WTC11 (cell line): ENCODE measurements around the gene ZKSCAN3. TPM values are rescaled to one million over a fixed set of nuclear protein-coding genes. Genes with fewer than 3 reads are reported as not detected.

ENCODE experiments used
- ATAC-seq: fragments of 200-7000 bp; cut with Tn5 transposase; 2 replicates; pipeline ENCODE4 v1.10.0; 2021; ENCODE audit warnings: mild to moderate bottlenecking, moderate library complexity
- CTCF ChIA-PET: fragments of 300-600 bp; sonication (Branson Sonifier 250); formaldehyde crosslinking; loops from one replicate; lab custom pipeline; 2021; ENCODE audit warnings: antibody characterized with exemption; lab: Charles Lee
- POLR2A ChIA-PET: fragments of 350-600 bp; sonication (Branson Sonifier 250); formaldehyde crosslinking; loops from one replicate; lab custom pipeline; 2021; ENCODE audit warnings: antibody characterized with exemption; lab: Charles Lee
- DNase-seq: peaks from one replicate; pipeline ENCODE4 v3.0.0; 2021; ENCODE audit warnings: low spot score
- H3K27ac Mint-ChIP-seq: 2 replicates; pipeline ENCODE4 v1.8.0; 2021; ENCODE audit warnings: mixed read lengths
- H3K27me3 Mint-ChIP-seq: 2 replicates; pipeline ENCODE4 v1.8.0; 2021; ENCODE audit warnings: low read depth, mild to moderate bottlenecking, moderate library complexity, mixed read lengths
- H3K36me3 Mint-ChIP-seq: 2 replicates; pipeline ENCODE4 v1.8.0; 2021; ENCODE audit warnings: mixed read lengths
- H3K4me1 Mint-ChIP-seq: 2 replicates; pipeline ENCODE4 v1.8.0; 2022; ENCODE audit warnings: mixed read lengths
- H3K4me3 Mint-ChIP-seq: 2 replicates; pipeline ENCODE4 v1.8.0; 2021; ENCODE audit warnings: mild to moderate bottlenecking, moderate library complexity, mixed read lengths
- H3K9me3 Mint-ChIP-seq: 2 replicates; pipeline ENCODE4 v1.8.0; 2021; ENCODE audit warnings: mixed read lengths
- EMX1 ChIP-seq: fragments of 250-450 bp; sonication (Bioruptor Pico); IDR thresholded peaks from 2 replicates; pipeline ENCODE4 v1.8.0; 2021; ENCODE audit warnings: mild to moderate bottlenecking
- FOXK1 ChIP-seq: sonication (generic); formaldehyde crosslinking; IDR thresholded peaks from 2 replicates; pipeline ENCODE4 v1.8.0; 2022; ENCODE audit warnings: mild to moderate bottlenecking, moderate library complexity, missing genetic modification reagents
- GABPB1 ChIP-seq: sonication (generic); formaldehyde crosslinking; IDR thresholded peaks from 2 replicates; pipeline ENCODE4 v1.8.1; 2023; ENCODE audit warnings: mild to moderate bottlenecking, missing genetic modification reagents
- GTF2I ChIP-seq: fragments of 250-450 bp; sonication (Bioruptor Pico); conservative IDR thresholded peaks from 2 replicates; pipeline ENCODE4 v1.4.0; 2021; ENCODE audit warnings: mild to moderate bottlenecking
- JAZF1 ChIP-seq: fragments of 250-450 bp; sonication (Bioruptor Pico); IDR thresholded peaks from 2 replicates; pipeline ENCODE4 v1.9.0; 2021; ENCODE audit warnings: moderate library complexity, mild to moderate bottlenecking, inconsistent platforms
- NFE2L1 ChIP-seq: sonication (generic); formaldehyde crosslinking; IDR thresholded peaks from 2 replicates; pipeline ENCODE4 v1.8.1; 2023; ENCODE audit warnings: missing genetic modification reagents
- NR1H2 ChIP-seq: sonication (generic); formaldehyde crosslinking; IDR thresholded peaks from 2 replicates; pipeline ENCODE4 v1.9.0; 2021; ENCODE audit warnings: mild to moderate bottlenecking, moderate library complexity, missing genetic modification reagents
- RELA ChIP-seq: sonication (generic); formaldehyde crosslinking; IDR thresholded peaks from 2 replicates; pipeline ENCODE4 v1.8.1; 2022; ENCODE audit warnings: missing genetic modification reagents, mild to moderate bottlenecking, borderline replicate concordance
- SMAD3 ChIP-seq: sonication (generic); formaldehyde crosslinking; IDR thresholded peaks from 2 replicates; pipeline ENCODE4 v1.8.0; 2022; ENCODE audit warnings: missing genetic modification reagents, mild to moderate bottlenecking, borderline replicate concordance
- TEAD4 ChIP-seq: sonication (generic); formaldehyde crosslinking; IDR thresholded peaks from 2 replicates; pipeline ENCODE4 v1.8.0; 2022; ENCODE audit warnings: mild to moderate bottlenecking, missing genetic modification reagents
- ZBTB21 ChIP-seq: sonication (generic); formaldehyde crosslinking; IDR thresholded peaks from 2 replicates; pipeline ENCODE4 v1.8.1; 2023; ENCODE audit warnings: mild to moderate bottlenecking, missing genetic modification reagents, borderline replicate concordance
- ZNF121 ChIP-seq: sonication (generic); formaldehyde crosslinking; IDR thresholded peaks from 2 replicates; pipeline ENCODE4 v1.8.0; 2023; ENCODE audit warnings: missing genetic modification reagents
- ZNF138 ChIP-seq: sonication (generic); formaldehyde crosslinking; conservative IDR thresholded peaks from 2 replicates; pipeline ENCODE4 v1.8.1; 2022; ENCODE audit warnings: mild to moderate bottlenecking, moderate library complexity, missing genetic modification reagents
- ZNF232 ChIP-seq: sonication (generic); formaldehyde crosslinking; IDR thresholded peaks from 2 replicates; pipeline ENCODE4 v1.8.0; 2022; ENCODE audit warnings: mild to moderate bottlenecking, missing genetic modification reagents
- total RNA-seq: library from RNA; stranded (reverse); gene quantifications from 3 replicates; pipeline ENCODE4 v1.2.3, GENCODE V29; 2021
- TF ChIP-seq, protein P1 (sequence below): sonication (generic); formaldehyde crosslinking; IDR thresholded peaks from 2 replicates; pipeline ENCODE4 v1.8.0; 2022; ENCODE audit warnings: mild to moderate bottlenecking, missing genetic modification reagents
- TF ChIP-seq, protein P2 (sequence below): sonication (generic); formaldehyde crosslinking; IDR thresholded peaks from 2 replicates; pipeline ENCODE4 v1.8.0; 2023; ENCODE audit warnings: missing genetic modification reagents
- TF ChIP-seq, protein P3 (sequence below): sonication (generic); formaldehyde crosslinking; conservative IDR thresholded peaks from 2 replicates; pipeline ENCODE4 v1.8.1; 2023; ENCODE audit warnings: mild to moderate bottlenecking, low read depth, missing genetic modification reagents, moderate library complexity
- TF ChIP-seq, protein P4 (sequence below): sonication (generic); formaldehyde crosslinking; IDR thresholded peaks from 2 replicates; pipeline ENCODE4 v1.8.1; 2022; ENCODE audit warnings: low read depth, mild to moderate bottlenecking, moderate library complexity, missing genetic modification reagents, borderline replicate concordance
- TF ChIP-seq, protein P5 (sequence below): sonication (generic); formaldehyde crosslinking; IDR thresholded peaks from 2 replicates; pipeline ENCODE4 v1.8.1; 2022; ENCODE audit warnings: missing genetic modification reagents, borderline replicate concordance
- TF ChIP-seq, protein P6 (sequence below): sonication (generic); formaldehyde crosslinking; IDR thresholded peaks from 2 replicates; pipeline ENCODE4 v1.8.0; 2022; ENCODE audit warnings: missing genetic modification reagents
- TF ChIP-seq, protein P7 (sequence below): fragments of 250-450 bp; sonication (Bioruptor Pico); IDR thresholded peaks from 2 replicates; pipeline ENCODE4 v1.9.0; 2021; ENCODE audit warnings: moderate library complexity, mild to moderate bottlenecking, inconsistent platforms, borderline replicate concordance
- TF ChIP-seq, protein P8 (sequence below): sonication (generic); formaldehyde crosslinking; conservative IDR thresholded peaks from 2 replicates; pipeline ENCODE4 v1.8.1; 2022; ENCODE audit warnings: mild to moderate bottlenecking, missing genetic modification reagents
- TF ChIP-seq, protein P9 (sequence below): sonication (generic); formaldehyde crosslinking; IDR thresholded peaks from 2 replicates; pipeline ENCODE4 v1.8.0; 2022; ENCODE audit warnings: mild to moderate bottlenecking, missing genetic modification reagents

ZKSCAN3 gene
- total RNA-seq, 1 experiment from 2014 or later, result 5.4 TPM

DNA sequence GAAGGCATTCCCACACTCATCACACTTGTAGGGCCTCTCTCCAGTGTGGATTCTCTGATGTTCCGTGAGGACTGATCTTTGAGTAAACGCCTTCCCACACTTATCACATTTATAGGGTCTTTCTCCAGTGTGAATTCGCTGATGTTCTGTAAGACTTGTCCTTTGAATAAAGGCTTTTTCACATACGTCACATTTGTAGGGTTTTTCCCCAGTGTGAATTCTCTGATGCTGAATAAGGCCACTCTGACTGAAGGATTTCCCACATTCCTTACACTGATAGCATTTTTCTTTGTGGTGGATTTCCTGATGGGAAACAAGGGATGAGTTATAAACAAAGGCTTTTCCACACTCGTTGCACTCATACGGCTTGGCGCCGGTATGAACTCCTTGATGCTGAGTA is 40.9 kb downstream of the ZKSCAN3 start (continued):
- TF ChIP-seq, protein P1, sequence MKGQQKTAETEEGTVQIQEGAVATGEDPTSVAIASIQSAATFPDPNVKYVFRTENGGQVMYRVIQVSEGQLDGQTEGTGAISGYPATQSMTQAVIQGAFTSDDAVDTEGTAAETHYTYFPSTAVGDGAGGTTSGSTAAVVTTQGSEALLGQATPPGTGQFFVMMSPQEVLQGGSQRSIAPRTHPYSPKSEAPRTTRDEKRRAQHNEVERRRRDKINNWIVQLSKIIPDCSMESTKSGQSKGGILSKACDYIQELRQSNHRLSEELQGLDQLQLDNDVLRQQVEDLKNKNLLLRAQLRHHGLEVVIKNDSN (CRISPR knock-in tag), result no peak
- TF ChIP-seq, protein P2, sequence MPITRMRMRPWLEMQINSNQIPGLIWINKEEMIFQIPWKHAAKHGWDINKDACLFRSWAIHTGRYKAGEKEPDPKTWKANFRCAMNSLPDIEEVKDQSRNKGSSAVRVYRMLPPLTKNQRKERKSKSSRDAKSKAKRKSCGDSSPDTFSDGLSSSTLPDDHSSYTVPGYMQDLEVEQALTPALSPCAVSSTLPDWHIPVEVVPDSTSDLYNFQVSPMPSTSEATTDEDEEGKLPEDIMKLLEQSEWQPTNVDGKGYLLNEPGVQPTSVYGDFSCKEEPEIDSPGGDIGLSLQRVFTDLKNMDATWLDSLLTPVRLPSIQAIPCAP (CRISPR knock-in tag), result no peak
- TF ChIP-seq NFE2L1 (CRISPR knock-in tag), result no peak
- TF ChIP-seq NR1H2 (CRISPR knock-in tag), result no peak
- TF ChIP-seq, protein P3, sequence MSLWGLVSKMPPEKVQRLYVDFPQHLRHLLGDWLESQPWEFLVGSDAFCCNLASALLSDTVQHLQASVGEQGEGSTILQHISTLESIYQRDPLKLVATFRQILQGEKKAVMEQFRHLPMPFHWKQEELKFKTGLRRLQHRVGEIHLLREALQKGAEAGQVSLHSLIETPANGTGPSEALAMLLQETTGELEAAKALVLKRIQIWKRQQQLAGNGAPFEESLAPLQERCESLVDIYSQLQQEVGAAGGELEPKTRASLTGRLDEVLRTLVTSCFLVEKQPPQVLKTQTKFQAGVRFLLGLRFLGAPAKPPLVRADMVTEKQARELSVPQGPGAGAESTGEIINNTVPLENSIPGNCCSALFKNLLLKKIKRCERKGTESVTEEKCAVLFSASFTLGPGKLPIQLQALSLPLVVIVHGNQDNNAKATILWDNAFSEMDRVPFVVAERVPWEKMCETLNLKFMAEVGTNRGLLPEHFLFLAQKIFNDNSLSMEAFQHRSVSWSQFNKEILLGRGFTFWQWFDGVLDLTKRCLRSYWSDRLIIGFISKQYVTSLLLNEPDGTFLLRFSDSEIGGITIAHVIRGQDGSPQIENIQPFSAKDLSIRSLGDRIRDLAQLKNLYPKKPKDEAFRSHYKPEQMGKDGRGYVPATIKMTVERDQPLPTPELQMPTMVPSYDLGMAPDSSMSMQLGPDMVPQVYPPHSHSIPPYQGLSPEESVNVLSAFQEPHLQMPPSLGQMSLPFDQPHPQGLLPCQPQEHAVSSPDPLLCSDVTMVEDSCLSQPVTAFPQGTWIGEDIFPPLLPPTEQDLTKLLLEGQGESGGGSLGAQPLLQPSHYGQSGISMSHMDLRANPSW (CRISPR knock-in tag), result no peak
- TF ChIP-seq, protein P4, sequence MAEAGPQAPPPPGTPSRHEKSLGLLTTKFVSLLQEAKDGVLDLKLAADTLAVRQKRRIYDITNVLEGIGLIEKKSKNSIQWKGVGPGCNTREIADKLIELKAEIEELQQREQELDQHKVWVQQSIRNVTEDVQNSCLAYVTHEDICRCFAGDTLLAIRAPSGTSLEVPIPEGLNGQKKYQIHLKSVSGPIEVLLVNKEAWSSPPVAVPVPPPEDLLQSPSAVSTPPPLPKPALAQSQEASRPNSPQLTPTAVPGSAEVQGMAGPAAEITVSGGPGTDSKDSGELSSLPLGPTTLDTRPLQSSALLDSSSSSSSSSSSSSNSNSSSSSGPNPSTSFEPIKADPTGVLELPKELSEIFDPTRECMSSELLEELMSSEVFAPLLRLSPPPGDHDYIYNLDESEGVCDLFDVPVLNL (CRISPR knock-in tag), result no peak
- TF ChIP-seq FOXK1 (CRISPR knock-in tag), result no peak
- TF ChIP-seq, protein P5, sequence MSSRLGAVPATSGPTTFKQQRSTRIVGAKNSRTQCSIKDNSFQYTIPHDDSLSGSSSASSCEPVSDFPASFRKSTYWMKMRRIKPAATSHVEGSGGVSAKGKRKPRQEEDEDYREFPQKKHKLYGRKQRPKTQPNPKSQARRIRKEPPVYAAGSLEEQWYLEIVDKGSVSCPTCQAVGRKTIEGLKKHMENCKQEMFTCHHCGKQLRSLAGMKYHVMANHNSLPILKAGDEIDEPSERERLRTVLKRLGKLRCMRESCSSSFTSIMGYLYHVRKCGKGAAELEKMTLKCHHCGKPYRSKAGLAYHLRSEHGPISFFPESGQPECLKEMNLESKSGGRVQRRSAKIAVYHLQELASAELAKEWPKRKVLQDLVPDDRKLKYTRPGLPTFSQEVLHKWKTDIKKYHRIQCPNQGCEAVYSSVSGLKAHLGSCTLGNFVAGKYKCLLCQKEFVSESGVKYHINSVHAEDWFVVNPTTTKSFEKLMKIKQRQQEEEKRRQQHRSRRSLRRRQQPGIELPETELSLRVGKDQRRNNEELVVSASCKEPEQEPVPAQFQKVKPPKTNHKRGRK (CRISPR knock-in tag), result no peak
- TF ChIP-seq ZBTB21, result no peak
- TF ChIP-seq, protein P6, sequence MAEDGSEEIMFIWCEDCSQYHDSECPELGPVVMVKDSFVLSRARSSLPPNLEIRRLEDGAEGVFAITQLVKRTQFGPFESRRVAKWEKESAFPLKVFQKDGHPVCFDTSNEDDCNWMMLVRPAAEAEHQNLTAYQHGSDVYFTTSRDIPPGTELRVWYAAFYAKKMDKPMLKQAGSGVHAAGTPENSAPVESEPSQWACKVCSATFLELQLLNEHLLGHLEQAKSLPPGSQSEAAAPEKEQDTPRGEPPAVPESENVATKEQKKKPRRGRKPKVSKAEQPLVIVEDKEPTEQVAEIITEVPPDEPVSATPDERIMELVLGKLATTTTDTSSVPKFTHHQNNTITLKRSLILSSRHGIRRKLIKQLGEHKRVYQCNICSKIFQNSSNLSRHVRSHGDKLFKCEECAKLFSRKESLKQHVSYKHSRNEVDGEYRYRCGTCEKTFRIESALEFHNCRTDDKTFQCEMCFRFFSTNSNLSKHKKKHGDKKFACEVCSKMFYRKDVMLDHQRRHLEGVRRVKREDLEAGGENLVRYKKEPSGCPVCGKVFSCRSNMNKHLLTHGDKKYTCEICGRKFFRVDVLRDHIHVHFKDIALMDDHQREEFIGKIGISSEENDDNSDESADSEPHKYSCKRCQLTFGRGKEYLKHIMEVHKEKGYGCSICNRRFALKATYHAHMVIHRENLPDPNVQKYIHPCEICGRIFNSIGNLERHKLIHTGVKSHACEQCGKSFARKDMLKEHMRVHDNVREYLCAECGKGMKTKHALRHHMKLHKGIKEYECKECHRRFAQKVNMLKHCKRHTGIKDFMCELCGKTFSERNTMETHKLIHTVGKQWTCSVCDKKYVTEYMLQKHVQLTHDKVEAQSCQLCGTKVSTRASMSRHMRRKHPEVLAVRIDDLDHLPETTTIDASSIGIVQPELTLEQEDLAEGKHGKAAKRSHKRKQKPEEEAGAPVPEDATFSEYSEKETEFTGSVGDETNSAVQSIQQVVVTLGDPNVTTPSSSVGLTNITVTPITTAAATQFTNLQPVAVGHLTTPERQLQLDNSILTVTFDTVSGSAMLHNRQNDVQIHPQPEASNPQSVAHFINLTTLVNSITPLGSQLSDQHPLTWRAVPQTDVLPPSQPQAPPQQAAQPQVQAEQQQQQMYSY (CRISPR knock-in tag), result no peak

DNA sequence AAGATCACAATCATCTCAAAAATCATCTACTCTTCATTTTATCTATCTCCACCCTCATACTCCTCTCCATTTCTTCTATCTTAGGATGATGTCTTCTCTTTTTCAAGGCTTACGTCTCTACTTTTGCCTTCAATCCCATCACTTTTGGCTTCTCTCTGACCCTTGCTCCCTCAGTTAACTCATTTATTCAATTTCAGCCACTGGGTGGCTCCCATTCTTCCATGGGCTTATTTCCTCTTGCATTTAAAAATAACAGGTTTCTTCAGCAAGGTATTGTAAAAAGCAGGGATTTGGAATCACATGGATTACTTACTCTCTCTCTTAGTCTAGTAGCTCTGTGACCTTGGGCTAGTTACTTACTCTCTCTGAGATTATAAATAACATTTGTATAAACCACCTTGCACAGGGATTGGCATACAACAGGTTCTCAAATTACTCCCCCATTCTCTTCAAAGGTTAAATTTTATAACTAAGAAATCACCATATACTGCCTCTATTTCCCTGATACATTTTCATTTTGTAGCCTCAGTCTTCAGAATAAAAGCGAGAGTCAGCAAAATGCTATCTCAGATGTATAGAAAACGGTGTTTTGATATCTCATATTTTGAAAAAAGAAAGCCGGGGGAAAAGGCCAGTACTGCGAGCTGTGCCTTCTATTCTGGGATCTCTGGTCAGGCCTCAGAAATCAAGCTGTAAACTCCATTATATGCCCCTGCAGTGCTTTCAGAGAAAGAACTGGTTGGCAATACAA is 44.3 kb downstream of the ZKSCAN3 start:
- ATAC-seq, result peak; percentile 64
- ChIA-PET CTCF (interaction anchor here (0.8 to 1.3 kb wide), 3 partner anchors 11 to 148 kb away, joined by 3 to 5 read pairs (median 3); no protein-coding TSS in a partner anchor), POLR2A (interaction anchor here (0.7 kb wide), 1 partner anchor 108 kb away, joined by 5 read pairs; no protein-coding TSS in a partner anchor)
- Mint-ChIP-seq H3K4me3 (no peak overlapping the region), H3K27ac (no peak overlapping the region), H3K36me3 (peaks cover 69% of the 10 kb centered on the region), H3K4me1 (peaks cover 20% of the 10 kb centered on the region), H3K27me3 (no peaks in the 10 kb centered on the region), H3K9me3 (no peaks in the 10 kb centered on the region)
- no peak for DNase-seq
- TF ChIP-seq, protein P7, sequence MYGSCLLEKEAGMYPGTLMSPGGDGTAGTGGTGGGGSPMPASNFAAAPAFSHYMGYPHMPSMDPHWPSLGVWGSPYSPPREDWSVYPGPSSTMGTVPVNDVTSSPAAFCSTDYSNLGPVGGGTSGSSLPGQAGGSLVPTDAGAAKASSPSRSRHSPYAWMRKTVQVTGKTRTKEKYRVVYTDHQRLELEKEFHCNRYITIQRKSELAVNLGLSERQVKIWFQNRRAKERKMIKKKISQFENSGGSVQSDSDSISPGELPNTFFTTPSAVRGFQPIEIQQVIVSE (CRISPR knock-in tag), result no peak
- TF ChIP-seq SMAD3 (no peak), TEAD4 (CRISPR knock-in tag) (no peak), GTF2I (CRISPR knock-in tag) (no peak), ZNF138 (no peak), EMX1 (CRISPR knock-in tag) (no peak), ZNF232 (CRISPR knock-in tag) (no peak), RELA (no peak), ZNF121 (CRISPR knock-in tag) (no peak), GABPB1 (no peak), JAZF1 (CRISPR knock-in tag) (no peak)
- TF ChIP-seq, protein P8, sequence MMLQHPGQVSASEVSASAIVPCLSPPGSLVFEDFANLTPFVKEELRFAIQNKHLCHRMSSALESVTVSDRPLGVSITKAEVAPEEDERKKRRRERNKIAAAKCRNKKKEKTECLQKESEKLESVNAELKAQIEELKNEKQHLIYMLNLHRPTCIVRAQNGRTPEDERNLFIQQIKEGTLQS (CRISPR knock-in tag), result no peak
- TF ChIP-seq, protein P9, sequence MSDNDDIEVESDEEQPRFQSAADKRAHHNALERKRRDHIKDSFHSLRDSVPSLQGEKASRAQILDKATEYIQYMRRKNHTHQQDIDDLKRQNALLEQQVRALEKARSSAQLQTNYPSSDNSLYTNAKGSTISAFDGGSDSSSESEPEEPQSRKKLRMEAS, result no peak
